HepG2 (cell line): Measurements from ENCODE around the gene SMTNL2. TPM values are rescaled to one million over a fixed set of nuclear protein-coding genes. Genes with fewer than 3 reads are reported as not detected.

Experiments used
- ATAC-seq: fragments of 200-7000 bp; cut with Tn5 transposase; 3 replicates; pipeline ENCODE4 v1.9.1; 2020; ENCODE audit warnings: mild to moderate bottlenecking, moderate library complexity
- BruUV-seq: library from RNA; stranded (reverse); fragments of 400-500 nt; replicated peaks from 2 replicates; lab custom pipeline; 2021; lab: Mats Ljungman, UMichigan
- CTCF ChIA-PET: fragments of 300-600 bp; formaldehyde crosslinking; extraction: SDS; loops from one replicate; lab custom pipeline; 2021; ENCODE audit warnings: low total read pairs, inconsistent platforms, low intra/inter-chr PET ratio; lab: Yijun Ruan, JAX
- POLR2A ChIA-PET: fragments of 350-600 bp; sonication (Branson Sonifier 250); formaldehyde crosslinking; loops from one replicate; lab custom pipeline; 2020; ENCODE audit warnings: antibody characterized with exemption, inconsistent platforms; lab: Yijun Ruan, JAX
- DNase-seq: peaks from one replicate; pipeline ENCODE4 v3.0.0-alpha.2; 2015; ENCODE audit warnings: low spot score
- FAIRE-seq: peaks from 3 replicates; lab custom pipeline; 2011; peaks lifted over from hg19 to GRCh38; lab: Jason Lieb, UNC
- H2AFZ ChIP-seq: one replicate; pipeline ENCODE4 v1.6.1; 2011; ENCODE audit warnings: low read length, inconsistent platforms
- H3K27ac ChIP-seq: fragments of 300-600 bp; 3 replicates; pipeline ENCODE4 v1.8.0; 2011; ENCODE audit warnings: mixed run types, mild to moderate bottlenecking, mixed read lengths, low read length, inconsistent platforms; ENCODE audit not compliant: insufficient read depth; ENCODE audit errors: extremely low read length
- H3K27me3 ChIP-seq, 2 experiments: fragments of 200-600 bp in 1 of 2; 2 replicates in 1 of 2; 3 replicates in 1 of 2; pipeline versions ENCODE4 v1.6.0 to v1.8.0; 2011; ENCODE audit warnings: low read length in 2 of 2, mild to moderate bottlenecking in 2 of 2, moderate library complexity in 2 of 2, inconsistent platforms in 1 of 2; ENCODE audit not compliant: insufficient read depth in 2 of 2, control insufficient read depth in 1 of 2
- H3K36me3 ChIP-seq, 2 experiments: fragments of 200-600 bp in 1 of 2; replicated peaks in 1 of 2; 2 replicates in 1 of 2; 3 replicates in 1 of 2; pipeline versions ENCODE4 v1.5.1 to v1.8.0; 2011; ENCODE audit warnings: low read length in 2 of 2, inconsistent platforms in 1 of 2; ENCODE audit not compliant: insufficient read depth in 2 of 2, control insufficient read depth in 1 of 2
- H3K4me1 ChIP-seq: 2 replicates; pipeline ENCODE4 v1.5.1; 2012; ENCODE audit warnings: low read length, inconsistent platforms; ENCODE audit not compliant: insufficient read depth
- H3K4me2 ChIP-seq: 2 replicates; pipeline ENCODE4 v1.6.0; 2011; ENCODE audit warnings: low read depth, low read length, inconsistent platforms
- H3K4me3 ChIP-seq, 3 experiments: fragments of 200-600 bp in 1 of 3; sonication (generic), shearing (Covaris generic) in 1 of 3; replicated peaks in 1 of 3; 2 replicates each; pipeline ENCODE4 v1.5.1; 2011 to 2016; ENCODE audit warnings: low read length in 3 of 3, inconsistent platforms in 2 of 3, low read depth in 2 of 3, mild to moderate bottlenecking in 2 of 3, control low read depth in 1 of 3, mixed read lengths in 1 of 3; ENCODE audit not compliant: insufficient read depth in 1 of 3
- H3K79me2 ChIP-seq: one replicate; pipeline ENCODE4 v1.6.1; 2011; ENCODE audit warnings: low read length, inconsistent platforms; ENCODE audit not compliant: insufficient read depth
- H3K9ac ChIP-seq: 2 replicates; pipeline ENCODE4 v1.6.0; 2011; ENCODE audit warnings: mild to moderate bottlenecking, low read depth, low read length, inconsistent platforms; ENCODE audit not compliant: insufficient read depth
- H3K9me3 ChIP-seq: 2 replicates; pipeline ENCODE4 v1.5.1; 2012; ENCODE audit warnings: mild to moderate bottlenecking, low read length
- H4K20me1 ChIP-seq: 2 replicates; pipeline ENCODE4 v1.6.0; 2011; ENCODE audit warnings: inconsistent platforms, mild to moderate bottlenecking, low read length, moderate library complexity; ENCODE audit not compliant: insufficient read depth
- ARID4A ChIP-seq: sonication (generic); formaldehyde crosslinking; IDR thresholded peaks from 2 replicates; pipeline ENCODE4 v1.5.0; 2020; ENCODE audit warnings: mild to moderate bottlenecking, missing genetic modification reagents, borderline replicate concordance
- BCL6 ChIP-seq: IDR thresholded peaks from 2 replicates; pipeline ENCODE4 v1.6.1; 2016; ENCODE audit warnings: missing genetic modification reagents, missing compliant biosample characterization
- CSRNP1 ChIP-seq: sonication (generic); formaldehyde crosslinking; IDR thresholded peaks from 2 replicates; pipeline ENCODE4 v1.8.1; 2023; ENCODE audit warnings: mild to moderate bottlenecking, missing genetic modification reagents
- GABPA ChIP-seq, 2 experiments: IDR thresholded peaks; 2 replicates each; pipeline ENCODE4 v1.6.1; 2011 to 2016; ENCODE audit warnings: low read depth in 2 of 2, low read length in 1 of 2, missing biosample characterization in 1 of 2, missing genetic modification characterization in 1 of 2
- MEIS2 ChIP-seq: sonication (generic); formaldehyde crosslinking; IDR thresholded peaks from 2 replicates; pipeline ENCODE4 v1.9.0; 2021; ENCODE audit warnings: mild to moderate bottlenecking, missing genetic modification reagents
- PRDM15 ChIP-seq: sonication (generic); formaldehyde crosslinking; IDR thresholded peaks from 2 replicates; pipeline ENCODE4 v1.4.0; 2020; ENCODE audit warnings: missing genetic modification reagents
- RBFOX2 ChIP-seq: fragments of 200-400 bp; formaldehyde crosslinking; IDR thresholded peaks from 2 replicates; pipeline ENCODE4 v1.6.1; 2017; ENCODE audit warnings: low read depth, mild to moderate bottlenecking, low read length
- SAFB2 ChIP-seq: sonication (generic); formaldehyde crosslinking; IDR thresholded peaks from 2 replicates; pipeline ENCODE4 v1.5.1; 2020; ENCODE audit warnings: missing genetic modification reagents, low read depth, mild to moderate bottlenecking, borderline replicate concordance
- ZNF878 ChIP-seq: sonication (generic); formaldehyde crosslinking; IDR thresholded peaks from 2 replicates; pipeline ENCODE4 v1.8.1; 2023; ENCODE audit warnings: mild to moderate bottlenecking, missing genetic modification reagents, moderate library complexity
- WGBS: methylation state at CpG from one replicate; pipeline ENCODE4 v1.1.6; 2017; ENCODE audit warnings: low lambda C conversion rate; 5-methylcytosine and 5-hydroxymethylcytosine counted together
- in situ Hi-C: cut with HindIII; loops from 2 replicates; pipeline ENCODE4 v1.10.0; 2017; ENCODE audit warnings: low pct_unique_long_range_greater_than_20kb; ENCODE audit not compliant: extremely low pct_ligation_motif_present
- intact Hi-C: fragments of 100-400 bp; cut with micrococcal nuclease; formaldehyde crosslinking; loops from one replicate; pipeline ENCODE4 v1.10.0; 2022; ENCODE audit not compliant: unreplicated experiment
- polyA plus RNA-seq, 8 experiments: library from polyadenylated mRNA; depleted of rRNA in 3 of 8; stranded (reverse) in 7 of 8; unstranded in 1 of 8; fragments of >200 nt; fragmentation: Illumina TruSeq in 4 of 8; extraction: Trizol in 4 of 8; gene quantifications; 2 replicates each; pipeline versions ENCODE4 v1.2.1 to v1.2.3, GENCODE V29; 2011 to 2016; ENCODE audit warnings: low read depth in 4 of 8, missing spikeins in 1 of 8, mixed read lengths in 1 of 8; ENCODE audit not compliant: insufficient read depth in 1 of 8
- total RNA-seq, 5 experiments: library from RNA; depleted of rRNA; stranded (reverse); fragments of >200 nt; fragmentation: Illumina TruSeq; extraction: Trizol; gene quantifications; 2 replicates each; pipeline ENCODE4 v1.2.3, GENCODE V29; 2016; ENCODE audit warnings: low read depth in 1 of 5
- TF ChIP-seq, protein P1 (sequence below): IDR thresholded peaks from 2 replicates; pipeline ENCODE4 v1.6.1; 2016; ENCODE audit warnings: low read depth

SMTNL2 gene
- total and polyA plus RNA-seq, 2 of the 13 experiments (the other 11 are each of a cell fraction or from before 2014, with no cell fraction given) = 0.41 to 5.1 TPM

- TF ChIP-seq GABPA (IDR thresholded peaks at IDR 0.05; ENCODE audit: low read depth, low read length) (no peak), GABPA (CRISPR knock-in tag; IDR thresholded peaks at IDR 0.05; ENCODE audit: low read depth) (no peak)
Measured at GRCh38 chr17:4559139-4559791, 25.1 kb upstream of the SMTNL2 start (continued).

DNA sequence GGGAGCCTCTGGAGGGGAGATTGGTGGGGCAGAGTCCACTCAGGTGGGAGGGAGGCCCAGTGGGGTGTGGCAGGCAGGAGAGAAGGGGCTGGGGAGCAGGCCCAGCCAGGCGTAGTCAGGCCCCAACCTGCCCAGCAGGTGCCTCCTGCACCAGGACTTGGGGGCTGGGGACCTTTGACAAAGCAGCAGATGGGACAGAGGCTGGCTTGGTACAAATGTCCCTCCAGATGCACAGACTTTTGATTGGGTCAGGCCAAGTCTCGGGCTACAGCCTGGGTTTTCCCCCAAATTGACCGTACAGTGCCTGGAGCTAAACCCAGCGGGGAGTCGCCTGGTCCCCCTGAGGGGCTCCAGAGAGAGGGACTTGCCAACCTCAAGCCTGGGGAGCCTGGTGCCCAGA lies 24.4 kb upstream of the SMTNL2 start:
- ChIA-PET CTCF (no interaction called here), POLR2A (interaction anchor here (1.1 kb wide), 1 partner anchor 17 kb away, joined by 4 read pairs; no protein-coding TSS in a partner anchor)
- H3K4me2 ChIP-seq = no peak overlapping the region
- FAIRE-seq (no peak), ATAC-seq (no peak), DNase-seq (no peak)
- in situ Hi-C loops = loop anchor here (10.0 kb wide), 1 partner anchor 335 kb away; the partner anchor contains the start of gene C17orf107
- BruUV-seq = no TSS peak
- no peaks in the 10 kb centered on the region for H3K27me3 ChIP-seq
- no peaks in the 10 kb centered on the region for H3K9me3 ChIP-seq
- H4K20me1 ChIP-seq = no peaks in the 10 kb centered on the region
- peaks cover 52% of the 10 kb centered on the region for H3K4me1 ChIP-seq
- WGBS = 94% methylated on average over 3 of the region's 5 CpGs
- H2AFZ ChIP-seq = no peak overlapping the region
- intact Hi-C loops = loop anchor here (10.0 kb wide), 1 partner anchor 325 kb away; no protein-coding TSS in a partner anchor
- H3K79me2 ChIP-seq = peaks cover 2% of the 10 kb centered on the region
- no peak overlapping the region for H3K27ac ChIP-seq
- no peaks in the 10 kb centered on the region for H3K36me3 ChIP-seq
- no peak overlapping the region for H3K9ac ChIP-seq
- H3K4me3 ChIP-seq = no peak overlapping the region
- no peak for TF ChIP-seq MEIS2 (CRISPR knock-in tag)
- TF ChIP-seq BCL6 = no peak
- TF ChIP-seq ARID4A (CRISPR knock-in tag) = no peak
- no peak for TF ChIP-seq RBFOX2
- TF ChIP-seq SAFB2 (CRISPR knock-in tag) = no peak
- TF ChIP-seq ZNF878 (CRISPR knock-in tag) = no peak
- no peak for TF ChIP-seq PRDM15 (CRISPR knock-in tag)
- no peak for TF ChIP-seq CSRNP1 (CRISPR knock-in tag)
- TF ChIP-seq, protein P1, sequence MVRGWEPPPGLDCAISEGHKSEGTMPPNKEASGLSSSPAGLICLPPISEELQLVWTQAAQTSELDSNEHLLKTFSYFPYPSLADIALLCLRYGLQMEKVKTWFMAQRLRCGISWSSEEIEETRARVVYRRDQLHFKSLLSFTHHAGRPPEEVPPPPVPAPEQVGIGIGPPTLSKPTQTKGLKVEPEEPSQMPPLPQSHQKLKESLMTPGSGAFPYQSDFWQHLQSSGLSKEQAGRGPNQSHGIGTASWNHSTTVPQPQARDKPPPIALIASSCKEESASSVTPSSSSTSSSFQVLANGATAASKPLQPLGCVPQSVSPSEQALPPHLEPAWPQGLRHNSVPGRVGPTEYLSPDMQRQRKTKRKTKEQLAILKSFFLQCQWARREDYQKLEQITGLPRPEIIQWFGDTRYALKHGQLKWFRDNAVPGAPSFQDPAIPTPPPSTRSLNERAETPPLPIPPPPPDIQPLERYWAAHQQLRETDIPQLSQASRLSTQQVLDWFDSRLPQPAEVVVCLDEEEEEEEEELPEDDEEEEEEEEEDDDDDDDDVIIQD (CRISPR knock-in tag) = no peak
